Measurements from ENCODE around the gene ACAA1. TPM values are rescaled to one million over a fixed set of nuclear protein-coding genes. Genes with fewer than 3 reads are reported as not detected.
"Not testable (repeated sequence)": the region's sequence is repeated elsewhere in the genome, so short reads cannot be mapped to it uniquely, and the experiment has no call there.

Gene ACAA1
- polyA plus RNA-seq, 3 donors: 138 to 154 (median 150) TPM

- DNase-seq: no peak
Observed at GRCh38 chr3:38085311-38085942, 51.5 kb downstream of the ACAA1 start.

- no peak for DNase-seq
Observed at GRCh38 chr3:38084334-38085310, 52.3 kb downstream of the ACAA1 start.

- no peak for DNase-seq
Observed at GRCh38 chr3:38083871-38084333, 53.0 kb downstream of the ACAA1 start.

GRCh38 chr3:38083254-38083653 is 53.7 kb downstream of the ACAA1 start:
- not testable (repeated sequence) for DNase-seq

- not testable (repeated sequence) for DNase-seq
Observed at GRCh38 chr3:38082296-38082695, 54.6 kb downstream of the ACAA1 start.

GRCh38 chr3:38077073-38077472 is 59.9 kb downstream of the ACAA1 start:
- DNase-seq: not testable (repeated sequence)

Other genes with a start within 250 kb of the ACAA1 start
- gene VILL, start 146.3 kb downstream of the ACAA1 start, polyA plus RNA-seq (ENCODE audit: insufficient read length in 3 of 3): 10 to 100 TPM; 13.6 to 16.5 (median 14.1) TPM
- 10 to 100 TPM; 17.7 to 24.0 (median 21.4) TPM for gene PLCD1, start 107.5 kb downstream of the ACAA1 start, polyA plus RNA-seq (ENCODE audit: insufficient read length in 3 of 3)
- 1 to 10 TPM in 2 of 3 donors, under 1 TPM in 1; 0.56 to 1.6 (median 1.5) TPM for gene DLEC1, start 97.9 kb downstream of the ACAA1 start, polyA plus RNA-seq (ENCODE audit: insufficient read length in 3 of 3)
- 10 to 100 TPM; 24.3 to 28.5 (median 28.2) TPM for gene MYD88, start 1.5 kb upstream of the ACAA1 start, polyA plus RNA-seq (ENCODE audit: insufficient read length in 3 of 3)
- 10 to 100 TPM; 44.4 to 52.0 (median 46.4) TPM for gene OXSR1, start 28.4 kb upstream of the ACAA1 start, polyA plus RNA-seq (ENCODE audit: insufficient read length in 3 of 3)
- gene SLC22A13, start 128.7 kb upstream of the ACAA1 start, polyA plus RNA-seq (ENCODE audit: insufficient read length in 3 of 3): 1 to 10 TPM; 2.6 to 6.1 (median 4.8) TPM
- 1 to 10 TPM in 1 of 3 donors, under 1 TPM in 2; 0.36 to 1.1 (median 0.90) TPM for gene SLC22A14, start 145.2 kb upstream of the ACAA1 start, polyA plus RNA-seq (ENCODE audit: insufficient read length in 3 of 3)
- gene XYLB, start 209.7 kb upstream of the ACAA1 start, polyA plus RNA-seq (ENCODE audit: insufficient read length in 3 of 3): 10 to 100 TPM; 11.1 to 14.5 (median 14.0) TPM